Lower leg skin (tissue), 3 donors: ENCODE measurements around the gene TRIM4.
"Not testable (repeated sequence)": the region's sequence is repeated elsewhere in the genome, so short reads cannot be mapped to it uniquely, and the experiment has no call there.

Source experiments
- CTCF ChIP-seq, 3 donors: fragments of 450-650 bp; IDR thresholded peaks; one replicate each; pipeline ENCODE4 v1.5.1; 2016; ENCODE audit warnings: antibody characterized with exemption in 3 of 3, mild to moderate bottlenecking in 3 of 3, moderate library complexity in 2 of 3
- POLR2A ChIP-seq, 2 donors: fragments of 450-650 bp; IDR thresholded peaks; one replicate each; pipeline ENCODE4 v1.6.1; 2016 to 2017; ENCODE audit warnings: antibody characterized with exemption in 2 of 2, mild to moderate bottlenecking in 1 of 2, moderate library complexity in 1 of 2

GRCh38 chr7:99888366-99888765 lies 31.0 kb downstream of the TRIM4 start:
- TF ChIP-seq CTCF, POLR2A (IDR thresholded peaks at IDR 0.05): not testable (repeated sequence)
